ENCODE measurements around the gene HPS4. TPM values are rescaled to one million over a fixed set of nuclear protein-coding genes. Genes with fewer than 3 reads are reported as not detected.
"Not testable (repeated sequence)": the region's sequence is repeated elsewhere in the genome, so short reads cannot be mapped to it uniquely, and the experiment has no call there.

Gene HPS4
- total RNA-seq, 1 experiment from 2014 or later = 35.4 TPM

DNA sequence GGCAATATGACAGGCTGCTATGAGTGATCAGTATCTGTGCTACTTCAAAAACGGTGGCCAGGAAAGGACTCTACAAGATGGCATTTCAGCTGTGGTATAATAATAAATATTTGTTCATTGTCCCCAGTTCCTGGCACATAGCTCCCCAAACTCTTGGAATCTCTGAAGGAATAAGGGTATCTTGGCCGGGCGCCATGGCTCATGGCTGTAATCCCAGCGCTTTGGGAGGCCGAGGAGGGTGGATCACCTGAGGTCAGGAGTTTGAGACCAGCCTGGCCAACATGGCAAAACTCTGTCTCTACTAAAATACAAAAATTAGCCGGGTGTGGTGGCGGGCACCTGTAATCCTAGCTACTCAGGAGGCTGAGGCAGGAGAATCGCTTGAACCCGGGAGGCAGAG lies 44.9 kb upstream of the HPS4 start:
- H3K4me1 ChIP-seq (ENCODE audit: control insufficient read depth in 1 of 2, insufficient read depth in 2 of 2, low read length in 2 of 2); H3K9me3 ChIP-seq (ENCODE audit: control insufficient read depth in 1 of 2, insufficient read depth in 1 of 2, low read depth in 1 of 2, low read length in 2 of 2); H2AFZ ChIP-seq (ENCODE audit: low read depth, low read length, poor library complexity, severe bottlenecking); POLR2A ChIA-PET; H3K27me3 ChIP-seq (ENCODE audit: insufficient read depth, low read length); intact Hi-C loops (cut with micrococcal nuclease); BruUV-seq (replicated peaks); H4K20me1 ChIP-seq (ENCODE audit: insufficient read depth); ATAC-seq; H3K27ac ChIP-seq (ENCODE audit: low read depth, low read length); RAD21 ChIA-PET (ENCODE audit: low non-redundant PET in 1 of 2, low total read pairs in 2 of 2, uncharacterized antibody in 2 of 2, unreplicated experiment in 2 of 2); CTCF ChIA-PET; H3K4me3 ChIP-seq (replicated peaks in 1 of 2; ENCODE audit: low read depth in 1 of 2, low read length in 2 of 2); H3K4me2 ChIP-seq (ENCODE audit: low read length); H3K9me2 ChIP-seq (ENCODE audit: insufficient read depth); H3K36me3 ChIP-seq (ENCODE audit: control insufficient read depth in 1 of 2, insufficient read depth in 2 of 2, low read length in 2 of 2); H3K79me2 ChIP-seq (ENCODE audit: insufficient read depth, low read length); H3K9ac ChIP-seq (ENCODE audit: low read length); DNase-seq (ENCODE audit: low read depth, low spot score): not testable (repeated sequence)

GRCh38 chr22:26527574-26528465 lies 44.2 kb upstream of the HPS4 start:
- intact Hi-C loops (cut with micrococcal nuclease) = no loop called here
- Histone ChIP-seq H2AFZ (ENCODE audit: low read depth, low read length, poor library complexity, severe bottlenecking) (no peak overlapping the region), H3K27ac (ENCODE audit: low read depth, low read length) (no peak overlapping the region), H3K9ac (ENCODE audit: low read length) (no peak overlapping the region), H4K20me1 (ENCODE audit: insufficient read depth) (no peaks in the 10 kb centered on the region), H3K9me2 (ENCODE audit: insufficient read depth) (no peaks in the 10 kb centered on the region), H3K4me3 (replicated peaks in 1 of 2; ENCODE audit: low read depth in 1 of 2, low read length in 2 of 2) (no peak overlapping the region), H3K27me3 (ENCODE audit: insufficient read depth, low read length) (no peaks in the 10 kb centered on the region), H3K79me2 (ENCODE audit: insufficient read depth, low read length) (no peaks in the 10 kb centered on the region), H3K4me1 (ENCODE audit: control insufficient read depth in 1 of 2, insufficient read depth in 2 of 2, low read length in 2 of 2) (no peaks in the 10 kb centered on the region), H3K36me3 (ENCODE audit: control insufficient read depth in 1 of 2, insufficient read depth in 2 of 2, low read length in 2 of 2) (peaks cover 0 to 4% of the 10 kb centered on the region in 2 experiments; a peak in 2 of 4 replicates), H3K9me3 (ENCODE audit: control insufficient read depth in 1 of 2, insufficient read depth in 1 of 2, low read depth in 1 of 2, low read length in 2 of 2) (no peaks in the 10 kb centered on the region), H3K4me2 (ENCODE audit: low read length) (no peak overlapping the region)
- RAD21 ChIA-PET (ENCODE audit: low non-redundant PET in 1 of 2, low total read pairs in 2 of 2, uncharacterized antibody in 2 of 2, unreplicated experiment in 2 of 2) = no interaction called here
- TF ChIP-seq, protein P1, sequence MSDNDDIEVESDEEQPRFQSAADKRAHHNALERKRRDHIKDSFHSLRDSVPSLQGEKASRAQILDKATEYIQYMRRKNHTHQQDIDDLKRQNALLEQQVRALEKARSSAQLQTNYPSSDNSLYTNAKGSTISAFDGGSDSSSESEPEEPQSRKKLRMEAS (IDR thresholded peaks at IDR 0.05) = no peak
- TF ChIP-seq, protein P2, sequence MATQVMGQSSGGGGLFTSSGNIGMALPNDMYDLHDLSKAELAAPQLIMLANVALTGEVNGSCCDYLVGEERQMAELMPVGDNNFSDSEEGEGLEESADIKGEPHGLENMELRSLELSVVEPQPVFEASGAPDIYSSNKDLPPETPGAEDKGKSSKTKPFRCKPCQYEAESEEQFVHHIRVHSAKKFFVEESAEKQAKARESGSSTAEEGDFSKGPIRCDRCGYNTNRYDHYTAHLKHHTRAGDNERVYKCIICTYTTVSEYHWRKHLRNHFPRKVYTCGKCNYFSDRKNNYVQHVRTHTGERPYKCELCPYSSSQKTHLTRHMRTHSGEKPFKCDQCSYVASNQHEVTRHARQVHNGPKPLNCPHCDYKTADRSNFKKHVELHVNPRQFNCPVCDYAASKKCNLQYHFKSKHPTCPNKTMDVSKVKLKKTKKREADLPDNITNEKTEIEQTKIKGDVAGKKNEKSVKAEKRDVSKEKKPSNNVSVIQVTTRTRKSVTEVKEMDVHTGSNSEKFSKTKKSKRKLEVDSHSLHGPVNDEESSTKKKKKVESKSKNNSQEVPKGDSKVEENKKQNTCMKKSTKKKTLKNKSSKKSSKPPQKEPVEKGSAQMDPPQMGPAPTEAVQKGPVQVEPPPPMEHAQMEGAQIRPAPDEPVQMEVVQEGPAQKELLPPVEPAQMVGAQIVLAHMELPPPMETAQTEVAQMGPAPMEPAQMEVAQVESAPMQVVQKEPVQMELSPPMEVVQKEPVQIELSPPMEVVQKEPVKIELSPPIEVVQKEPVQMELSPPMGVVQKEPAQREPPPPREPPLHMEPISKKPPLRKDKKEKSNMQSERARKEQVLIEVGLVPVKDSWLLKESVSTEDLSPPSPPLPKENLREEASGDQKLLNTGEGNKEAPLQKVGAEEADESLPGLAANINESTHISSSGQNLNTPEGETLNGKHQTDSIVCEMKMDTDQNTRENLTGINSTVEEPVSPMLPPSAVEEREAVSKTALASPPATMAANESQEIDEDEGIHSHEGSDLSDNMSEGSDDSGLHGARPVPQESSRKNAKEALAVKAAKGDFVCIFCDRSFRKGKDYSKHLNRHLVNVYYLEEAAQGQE (IDR thresholded peaks at IDR 0.05; ENCODE audit: low read depth) = no peak
- TF ChIP-seq POLR2AphosphoS5 (IDR thresholded peaks at IDR 0.05; ENCODE audit: low read depth, low read length) (no peak), ZNF274 (IDR thresholded peaks at IDR 0.05; ENCODE audit: low read depth, low read length) (no peak), SRF (IDR thresholded peaks at IDR 0.05; ENCODE audit: low read depth) (no peak), YY1 (IDR thresholded peaks at IDR 0.05; ENCODE audit: extremely low read depth, insufficient replicate concordance, low read depth, low read length) (no peak)
- TF ChIP-seq, protein P3, sequence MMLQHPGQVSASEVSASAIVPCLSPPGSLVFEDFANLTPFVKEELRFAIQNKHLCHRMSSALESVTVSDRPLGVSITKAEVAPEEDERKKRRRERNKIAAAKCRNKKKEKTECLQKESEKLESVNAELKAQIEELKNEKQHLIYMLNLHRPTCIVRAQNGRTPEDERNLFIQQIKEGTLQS (IDR thresholded peaks at IDR 0.05) = no peak
- POLR2A ChIA-PET = no interaction called here
- CTCF ChIA-PET = no interaction called here
- DNase-seq (ENCODE audit: low read depth, low spot score) (no peak), ATAC-seq (no peak)
- no TSS peak for BruUV-seq (replicated peaks)
